HCT116 (cell line): ENCODE results near the gene ECSCR. TPM values are rescaled to one million over a fixed set of nuclear protein-coding genes. Genes with fewer than 3 reads are reported as not detected.
A peak's percentile ranks its signal among the peaks of the same experiment; 100 is the strongest.

Source experiments
- ATAC-seq: fragments of 200-7000 bp; cut with Tn5 transposase; 2 replicates; pipeline ENCODE4 v1.9.1; 2020; ENCODE audit warnings: mild to moderate bottlenecking, moderate library complexity
- BruUV-seq: library from RNA; stranded (reverse); fragments of 400-500 nt; replicated peaks from 2 replicates; lab custom pipeline; 2021; lab: Mats Ljungman, UMichigan
- CTCF ChIA-PET: fragments of 300-600 bp; sonication (Branson Sonifier 250); formaldehyde crosslinking; loops from one replicate; lab custom pipeline; 2021; ENCODE audit warnings: antibody characterized with exemption; lab: Charles Lee
- POLR2A ChIA-PET: fragments of 300-600, 350-600 bp; sonication (Branson Sonifier 250); formaldehyde crosslinking; loops from one replicate; lab custom pipeline; 2021; ENCODE audit warnings: antibody characterized with exemption; lab: Charles Lee
- RAD21 ChIA-PET, 2 experiments: fragments of 300-600 bp; sonication (Branson Sonifier 250); formaldehyde crosslinking; loops; one replicate each; lab custom pipeline; 2023; ENCODE audit warnings: low total read pairs in 2 of 2; ENCODE audit not compliant: uncharacterized antibody in 2 of 2, unreplicated experiment in 2 of 2, low non-redundant PET in 1 of 2; lab: Charles Lee
- DNase-seq: peaks from one replicate; pipeline ENCODE4 v3.0.0-alpha.2; 2010; ENCODE audit warnings: low read depth, low spot score
- H2AFZ ChIP-seq: fragments of 200-600 bp; shearing (Covaris generic), sonication (generic); 2 replicates; pipeline ENCODE4 v1.6.1; 2017; ENCODE audit warnings: low read depth, mixed run types, mixed read lengths, antibody characterized with exemption, low read length; ENCODE audit not compliant: poor library complexity, severe bottlenecking
- H3K27ac ChIP-seq: 2 replicates; pipeline ENCODE4 v1.5.1; 2012; ENCODE audit warnings: low read depth, low read length
- H3K27me3 ChIP-seq: fragments of 200-600 bp; sonication (generic); 2 replicates; pipeline ENCODE4 v1.6.1; 2016; ENCODE audit warnings: mixed run types, low read length, mixed read lengths; ENCODE audit not compliant: insufficient read depth
- H3K36me3 ChIP-seq, 2 experiments: fragments of 200-500 bp in 1 of 2; fragments of 200-600 bp in 1 of 2; sonication (Bioruptor generic) in 1 of 2; sonication (generic) in 1 of 2; 2 replicates each; pipeline versions ENCODE4 v1.5.1 to v1.6.1; 2014 to 2016; ENCODE audit warnings: low read length in 2 of 2, inconsistent platforms in 1 of 2, mixed read lengths in 1 of 2, mixed run types in 1 of 2; ENCODE audit not compliant: insufficient read depth in 2 of 2, control insufficient read depth in 1 of 2
- H3K4me1 ChIP-seq, 2 experiments: fragments of 200-600 bp in 1 of 2; sonication (generic) in 1 of 2; 2 replicates each; pipeline versions ENCODE4 v1.5.1 to v1.6.1; 2012 to 2017; ENCODE audit warnings: low read length in 2 of 2, inconsistent platforms in 1 of 2, mild to moderate bottlenecking in 1 of 2, mixed read lengths in 1 of 2, mixed run types in 1 of 2, moderate library complexity in 1 of 2; ENCODE audit not compliant: insufficient read depth in 2 of 2, control insufficient read depth in 1 of 2
- H3K4me2 ChIP-seq: fragments of 200-600 bp; sonication (generic); 2 replicates; pipeline ENCODE4 v1.6.1; 2017; ENCODE audit warnings: mixed run types, low read length, mixed read lengths
- H3K4me3 ChIP-seq, 2 experiments: fragments of 200-600 bp in 1 of 2; sonication (generic) in 1 of 2; replicated peaks in 1 of 2; 2 replicates each; pipeline ENCODE4 v1.5.1; 2011 to 2016; ENCODE audit warnings: low read length in 2 of 2, control low read depth in 1 of 2, low read depth in 1 of 2, mild to moderate bottlenecking in 1 of 2, mixed read lengths in 1 of 2, mixed run types in 1 of 2
- H3K79me2 ChIP-seq: fragments of 200-600 bp; sonication (generic); 2 replicates; pipeline ENCODE4 v1.6.1; 2017; ENCODE audit warnings: mild to moderate bottlenecking, mixed run types, low read length, moderate library complexity, mixed read lengths; ENCODE audit not compliant: insufficient read depth
- H3K9ac ChIP-seq: fragments of 200-600 bp; sonication (generic); 2 replicates; pipeline ENCODE4 v1.6.1; 2016; ENCODE audit warnings: low read length, mixed read lengths
- H3K9me2 ChIP-seq: fragments of 200-600 bp; sonication (generic), shearing (Covaris generic); 2 replicates; pipeline ENCODE4 v1.6.1; 2017; ENCODE audit warnings: mixed run types, mild to moderate bottlenecking, moderate library complexity; ENCODE audit not compliant: insufficient read depth
- H3K9me3 ChIP-seq, 2 experiments: fragments of 200-500 bp in 1 of 2; fragments of 200-600 bp in 1 of 2; sonication (Bioruptor generic) in 1 of 2; sonication (generic) in 1 of 2; 2 replicates each; pipeline ENCODE4 v1.6.1; 2014 to 2017; ENCODE audit warnings: low read length in 2 of 2, mixed read lengths in 2 of 2, inconsistent platforms in 1 of 2, low read depth in 1 of 2, mild to moderate bottlenecking in 1 of 2, mixed run types in 1 of 2, moderate library complexity in 1 of 2; ENCODE audit not compliant: control insufficient read depth in 1 of 2, insufficient read depth in 1 of 2
- H4K20me1 ChIP-seq: fragments of 200-600 bp; sonication (generic), shearing (Covaris generic); 2 replicates; pipeline ENCODE4 v1.6.1; 2017; ENCODE audit warnings: mixed run types, mild to moderate bottlenecking, moderate library complexity; ENCODE audit not compliant: insufficient read depth
- CEBPB ChIP-seq: IDR thresholded peaks from 2 replicates; pipeline ENCODE4 v1.6.1; 2012; ENCODE audit warnings: low read depth
- CTCF ChIP-seq, 3 experiments: fragments of 200-600 bp in 1 of 3; sonication (generic) in 1 of 3; IDR thresholded peaks in 2 of 3; conservative IDR thresholded peaks in 1 of 3; 2 replicates each; pipeline ENCODE4 v1.5.1; 2012 to 2017; ENCODE audit warnings: low read depth in 2 of 3, low read length in 2 of 3, antibody characterized with exemption in 1 of 3, borderline replicate concordance in 1 of 3, control low read depth in 1 of 3, mild to moderate bottlenecking in 1 of 3, mixed read lengths in 1 of 3, mixed run types in 1 of 3, moderate library complexity in 1 of 3; ENCODE audit not compliant: insufficient read depth in 1 of 3
- EGR1 ChIP-seq: IDR thresholded peaks from 2 replicates; pipeline ENCODE4 v1.6.1; 2012; ENCODE audit warnings: low read depth
- FOSL1 ChIP-seq: IDR thresholded peaks from 2 replicates; pipeline ENCODE4 v1.6.1; 2012; ENCODE audit warnings: low read depth
- POLR2AphosphoS5 ChIP-seq: IDR thresholded peaks from 2 replicates; pipeline ENCODE4 v1.6.1; 2011; ENCODE audit warnings: mild to moderate bottlenecking, low read depth, low read length, moderate library complexity
- RAD21 ChIP-seq: IDR thresholded peaks from 2 replicates; pipeline ENCODE4 v1.6.1; 2012; ENCODE audit warnings: low read depth, mild to moderate bottlenecking
- SP1 ChIP-seq: IDR thresholded peaks from 2 replicates; pipeline ENCODE4 v1.6.1; 2012; ENCODE audit warnings: low read depth
- TCF7L2 ChIP-seq: IDR thresholded peaks from 2 replicates; pipeline ENCODE4 v1.7.0; 2011; ENCODE audit warnings: borderline replicate concordance, inconsistent platforms; ENCODE audit not compliant: insufficient read depth, insufficient read length; ENCODE audit errors: extremely low read depth
- intact Hi-C: fragments of 100-400 bp; cut with micrococcal nuclease; formaldehyde crosslinking; loops from 2 replicates; pipeline ENCODE4 v1.10.0; 2022
- total RNA-seq: library from RNA; stranded (reverse); gene quantifications from one replicate; pipeline ENCODE4 v1.2.1, GENCODE V29; 2021; ENCODE audit not compliant: unreplicated experiment

The ECSCR gene
- total RNA-seq, 1 experiment from 2014 or later, result not detected

DNA sequence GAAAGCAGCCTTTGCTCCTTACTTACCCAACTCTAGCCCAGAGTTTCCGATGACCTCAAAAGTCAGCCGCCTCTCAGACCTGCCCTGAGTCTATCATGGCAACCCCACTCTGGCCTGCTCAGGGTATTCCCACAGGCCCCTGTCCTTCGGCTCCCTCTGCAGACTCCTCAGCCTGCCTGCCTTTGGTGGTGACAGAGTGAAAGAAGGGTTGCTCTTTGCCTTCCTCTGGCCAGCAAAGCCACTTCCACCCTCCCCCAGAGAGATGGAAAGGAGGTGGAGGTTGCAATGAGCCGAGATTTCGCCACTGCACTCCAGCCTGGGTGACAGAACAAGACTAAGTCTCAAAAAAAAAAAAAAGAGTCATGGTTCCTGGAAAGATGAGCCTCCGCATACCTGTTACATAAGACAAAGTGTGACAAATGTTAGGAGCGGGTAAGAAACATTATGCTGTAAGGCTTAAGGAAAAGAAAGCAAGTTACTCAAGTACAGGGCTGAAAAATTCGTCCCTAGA lies 5.9 kb upstream of the ECSCR start:
- Histone ChIP-seq H3K4me1 (peaks cover 3 to 6% of the 10 kb centered on the region in 2 experiments; a peak in 2 of 4 replicates), H3K9me2 (no peaks in the 10 kb centered on the region), H4K20me1 (no peaks in the 10 kb centered on the region), H3K27me3 (no peaks in the 10 kb centered on the region), H3K9me3 (no peaks in the 10 kb centered on the region), H2AFZ (no peak overlapping the region), H3K4me3 (no peak overlapping the region), H3K4me2 (no peak overlapping the region), H3K27ac (no peak overlapping the region), H3K36me3 (no peaks in the 10 kb centered on the region), H3K9ac (no peak overlapping the region), H3K79me2 (no peaks in the 10 kb centered on the region)
- TF ChIP-seq CTCF (IDR thresholded peaks at IDR 0.05 in 2 of 3, conservative IDR thresholded peaks at IDR 0.05 in 1 of 3; ENCODE audit: borderline replicate concordance in 1 of 3, insufficient read depth in 1 of 3, low read depth in 2 of 3, low read length in 2 of 3), result no peak
- no peak for TF ChIP-seq CEBPB
- no peak for TF ChIP-seq EGR1
- no peak for TF ChIP-seq SP1
- TF ChIP-seq FOSL1, result no peak
- peak; percentile 30 for TF ChIP-seq RAD21
- ChIA-PET RAD21 (no interaction called here), CTCF (no interaction called here), POLR2A (no interaction called here)
- no peak for DNase-seq
- no TSS peak for BruUV-seq
- intact Hi-C loops, result no loop called here
- peak; percentile 73 for ATAC-seq

- Histone ChIP-seq H3K27ac (no peak overlapping the region), H3K4me3 (no peak overlapping the region), H4K20me1 (no peaks in the 10 kb centered on the region), H3K79me2 (no peaks in the 10 kb centered on the region), H2AFZ (no peak overlapping the region), H3K27me3 (no peaks in the 10 kb centered on the region), H3K4me1 (peaks cover 0 to 7% of the 10 kb centered on the region in 2 experiments; a peak in 1 of 4 replicates), H3K4me2 (no peak overlapping the region), H3K9me2 (no peaks in the 10 kb centered on the region), H3K9me3 (no peaks in the 10 kb centered on the region), H3K36me3 (no peaks in the 10 kb centered on the region)
- no peak for ATAC-seq
- CTCF ChIA-PET, result no interaction called here
- no peak for DNase-seq
- no TSS peak for BruUV-seq
- intact Hi-C loops, result no loop called here
- TF ChIP-seq POLR2AphosphoS5 (no peak), TCF7L2 (no peak)
- TF ChIP-seq, all 23 proteins: peak for 0
- ChIA-PET POLR2A (no interaction called here), RAD21 (no interaction called here)
- no peak overlapping the region for H3K9ac ChIP-seq
Measured at GRCh38 chr5:139461698-139462097, 845 bp downstream of the ECSCR start.
